ENCODE data around the gene SLC41A3.

DNA sequence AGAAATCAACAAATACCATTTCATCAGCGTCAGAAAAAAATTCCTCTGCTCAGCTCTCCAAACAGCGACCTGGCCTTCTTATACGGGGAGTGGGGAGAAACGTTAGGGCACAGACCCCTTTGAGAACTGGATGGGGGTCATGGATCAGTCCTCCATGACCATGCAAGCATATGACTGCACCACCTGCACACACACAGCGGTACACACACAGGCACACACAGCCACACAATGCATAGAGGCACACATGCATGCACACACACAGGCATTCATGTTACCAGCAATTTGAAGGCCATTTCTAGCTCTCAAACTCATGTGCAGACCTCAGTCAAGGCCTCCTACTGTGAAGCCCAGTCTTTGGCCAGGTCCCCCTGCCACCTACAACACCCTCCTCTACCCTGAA, 50.2 kb downstream of the SLC41A3 start:
- TF ChIP-seq, protein P1, sequence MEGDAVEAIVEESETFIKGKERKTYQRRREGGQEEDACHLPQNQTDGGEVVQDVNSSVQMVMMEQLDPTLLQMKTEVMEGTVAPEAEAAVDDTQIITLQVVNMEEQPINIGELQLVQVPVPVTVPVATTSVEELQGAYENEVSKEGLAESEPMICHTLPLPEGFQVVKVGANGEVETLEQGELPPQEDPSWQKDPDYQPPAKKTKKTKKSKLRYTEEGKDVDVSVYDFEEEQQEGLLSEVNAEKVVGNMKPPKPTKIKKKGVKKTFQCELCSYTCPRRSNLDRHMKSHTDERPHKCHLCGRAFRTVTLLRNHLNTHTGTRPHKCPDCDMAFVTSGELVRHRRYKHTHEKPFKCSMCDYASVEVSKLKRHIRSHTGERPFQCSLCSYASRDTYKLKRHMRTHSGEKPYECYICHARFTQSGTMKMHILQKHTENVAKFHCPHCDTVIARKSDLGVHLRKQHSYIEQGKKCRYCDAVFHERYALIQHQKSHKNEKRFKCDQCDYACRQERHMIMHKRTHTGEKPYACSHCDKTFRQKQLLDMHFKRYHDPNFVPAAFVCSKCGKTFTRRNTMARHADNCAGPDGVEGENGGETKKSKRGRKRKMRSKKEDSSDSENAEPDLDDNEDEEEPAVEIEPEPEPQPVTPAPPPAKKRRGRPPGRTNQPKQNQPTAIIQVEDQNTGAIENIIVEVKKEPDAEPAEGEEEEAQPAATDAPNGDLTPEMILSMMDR (IDR thresholded peaks at IDR 0.05) = no peak
- TF ChIP-seq POLR2A (IDR thresholded peaks at IDR 0.05) = no peak

Data from adrenal gland (tissue), 5 donors.